ENCODE measurements around the gene RABEPK.

DNA sequence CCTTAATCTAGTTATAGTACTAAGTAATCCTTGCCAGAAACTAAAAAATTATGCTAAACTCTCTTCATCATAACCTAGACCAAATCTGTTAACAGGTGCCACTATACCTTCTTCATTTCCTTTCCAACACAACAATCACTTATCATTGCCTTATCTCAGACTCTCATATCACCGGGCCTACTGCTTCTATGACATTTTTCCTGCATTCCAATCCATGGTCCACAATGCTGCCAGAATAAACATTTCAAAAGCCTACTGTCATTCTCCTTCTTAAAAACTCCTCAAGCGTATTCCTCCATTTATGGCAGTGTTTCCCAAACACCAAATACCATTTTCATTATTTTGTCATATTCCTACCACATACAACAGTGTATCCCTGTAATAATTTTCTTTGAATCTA lies 17.3 kb upstream of the RABEPK start:
- TF ChIP-seq RAD21 (IDR thresholded peaks at IDR 0.05; ENCODE audit: low read depth) (no peak), TAF1 (IDR thresholded peaks at IDR 0.05; ENCODE audit: low read depth) (no peak), YY1 (IDR thresholded peaks at IDR 0.05; ENCODE audit: low read depth) (no peak), FOXM1 (IDR thresholded peaks at IDR 0.05; ENCODE audit: borderline replicate concordance, low read depth) (no peak), CEBPB (IDR thresholded peaks at IDR 0.05) (no peak), TCF12 (IDR thresholded peaks at IDR 0.05; ENCODE audit: low read depth) (no peak), EP300 (IDR thresholded peaks at IDR 0.05; ENCODE audit: borderline replicate concordance) (no peak), ZBTB7A (IDR thresholded peaks at IDR 0.05; ENCODE audit: low read depth) (no peak), NFIC (IDR thresholded peaks at IDR 0.05) (no peak), TEAD4 (IDR thresholded peaks at IDR 0.05) (no peak), EGR1 (IDR thresholded peaks at IDR 0.05) (no peak)
- TF ChIP-seq, protein P1, sequence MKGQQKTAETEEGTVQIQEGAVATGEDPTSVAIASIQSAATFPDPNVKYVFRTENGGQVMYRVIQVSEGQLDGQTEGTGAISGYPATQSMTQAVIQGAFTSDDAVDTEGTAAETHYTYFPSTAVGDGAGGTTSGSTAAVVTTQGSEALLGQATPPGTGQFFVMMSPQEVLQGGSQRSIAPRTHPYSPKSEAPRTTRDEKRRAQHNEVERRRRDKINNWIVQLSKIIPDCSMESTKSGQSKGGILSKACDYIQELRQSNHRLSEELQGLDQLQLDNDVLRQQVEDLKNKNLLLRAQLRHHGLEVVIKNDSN (IDR thresholded peaks at IDR 0.05): no peak
- TF ChIP-seq, protein P2, sequence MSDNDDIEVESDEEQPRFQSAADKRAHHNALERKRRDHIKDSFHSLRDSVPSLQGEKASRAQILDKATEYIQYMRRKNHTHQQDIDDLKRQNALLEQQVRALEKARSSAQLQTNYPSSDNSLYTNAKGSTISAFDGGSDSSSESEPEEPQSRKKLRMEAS (IDR thresholded peaks at IDR 0.05): no peak
- TF ChIP-seq, protein P3, sequence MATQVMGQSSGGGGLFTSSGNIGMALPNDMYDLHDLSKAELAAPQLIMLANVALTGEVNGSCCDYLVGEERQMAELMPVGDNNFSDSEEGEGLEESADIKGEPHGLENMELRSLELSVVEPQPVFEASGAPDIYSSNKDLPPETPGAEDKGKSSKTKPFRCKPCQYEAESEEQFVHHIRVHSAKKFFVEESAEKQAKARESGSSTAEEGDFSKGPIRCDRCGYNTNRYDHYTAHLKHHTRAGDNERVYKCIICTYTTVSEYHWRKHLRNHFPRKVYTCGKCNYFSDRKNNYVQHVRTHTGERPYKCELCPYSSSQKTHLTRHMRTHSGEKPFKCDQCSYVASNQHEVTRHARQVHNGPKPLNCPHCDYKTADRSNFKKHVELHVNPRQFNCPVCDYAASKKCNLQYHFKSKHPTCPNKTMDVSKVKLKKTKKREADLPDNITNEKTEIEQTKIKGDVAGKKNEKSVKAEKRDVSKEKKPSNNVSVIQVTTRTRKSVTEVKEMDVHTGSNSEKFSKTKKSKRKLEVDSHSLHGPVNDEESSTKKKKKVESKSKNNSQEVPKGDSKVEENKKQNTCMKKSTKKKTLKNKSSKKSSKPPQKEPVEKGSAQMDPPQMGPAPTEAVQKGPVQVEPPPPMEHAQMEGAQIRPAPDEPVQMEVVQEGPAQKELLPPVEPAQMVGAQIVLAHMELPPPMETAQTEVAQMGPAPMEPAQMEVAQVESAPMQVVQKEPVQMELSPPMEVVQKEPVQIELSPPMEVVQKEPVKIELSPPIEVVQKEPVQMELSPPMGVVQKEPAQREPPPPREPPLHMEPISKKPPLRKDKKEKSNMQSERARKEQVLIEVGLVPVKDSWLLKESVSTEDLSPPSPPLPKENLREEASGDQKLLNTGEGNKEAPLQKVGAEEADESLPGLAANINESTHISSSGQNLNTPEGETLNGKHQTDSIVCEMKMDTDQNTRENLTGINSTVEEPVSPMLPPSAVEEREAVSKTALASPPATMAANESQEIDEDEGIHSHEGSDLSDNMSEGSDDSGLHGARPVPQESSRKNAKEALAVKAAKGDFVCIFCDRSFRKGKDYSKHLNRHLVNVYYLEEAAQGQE (IDR thresholded peaks at IDR 0.05; ENCODE audit: low read depth): no peak
